HG03060 (cell line): ENCODE measurements around the gene SDK2.
"Not testable (repeated sequence)": the region's sequence is repeated elsewhere in the genome, so short reads cannot be mapped to it uniquely, and the experiment has no call there.

ENCODE experiments used
- ATAC-seq: cut with Tn5 transposase; IDR thresholded peaks from one replicate; pipeline ENCODE4 v1.9.1; 2021; ENCODE audit warnings: low read depth, moderate number of reproducible peaks; ENCODE audit not compliant: unreplicated experiment

The SDK2 gene

DNA sequence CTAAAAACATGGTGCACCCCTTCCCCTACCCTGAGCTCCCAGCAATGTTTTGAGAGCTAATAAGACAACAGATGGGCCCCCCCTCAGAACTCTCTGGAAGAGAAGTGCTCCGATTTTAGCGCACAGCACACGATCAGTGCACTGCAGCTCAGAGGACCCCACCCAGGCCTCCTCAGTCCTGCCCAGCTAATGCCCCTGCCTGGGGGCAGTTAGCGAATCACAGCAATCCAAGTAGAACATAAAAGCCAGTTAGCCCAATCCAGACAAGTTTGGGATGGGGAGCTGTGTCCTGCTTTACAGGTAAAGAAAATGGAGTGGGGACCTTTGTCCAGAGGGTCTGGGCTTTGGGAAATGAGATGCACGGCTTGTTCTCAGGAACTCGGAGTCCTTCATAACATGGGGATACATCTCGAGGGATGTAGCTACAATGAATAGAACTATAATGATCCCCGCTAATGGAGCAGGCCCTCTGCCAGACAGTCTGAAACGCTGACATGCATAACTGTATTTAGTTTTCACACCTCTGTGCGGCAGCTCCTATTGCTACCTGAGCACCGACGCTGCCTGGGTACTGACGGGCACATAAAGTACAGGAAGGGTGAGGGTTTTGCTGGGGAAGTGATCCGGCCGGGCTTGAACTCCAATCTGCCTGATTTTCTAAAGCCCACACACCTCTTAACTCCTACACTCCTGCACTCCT, 302.7 kb downstream of the SDK2 start:
- no peak for ATAC-seq

GRCh38 chr17:73340093-73340596, 304.1 kb downstream of the SDK2 start:
- ATAC-seq: no peak

DNA sequence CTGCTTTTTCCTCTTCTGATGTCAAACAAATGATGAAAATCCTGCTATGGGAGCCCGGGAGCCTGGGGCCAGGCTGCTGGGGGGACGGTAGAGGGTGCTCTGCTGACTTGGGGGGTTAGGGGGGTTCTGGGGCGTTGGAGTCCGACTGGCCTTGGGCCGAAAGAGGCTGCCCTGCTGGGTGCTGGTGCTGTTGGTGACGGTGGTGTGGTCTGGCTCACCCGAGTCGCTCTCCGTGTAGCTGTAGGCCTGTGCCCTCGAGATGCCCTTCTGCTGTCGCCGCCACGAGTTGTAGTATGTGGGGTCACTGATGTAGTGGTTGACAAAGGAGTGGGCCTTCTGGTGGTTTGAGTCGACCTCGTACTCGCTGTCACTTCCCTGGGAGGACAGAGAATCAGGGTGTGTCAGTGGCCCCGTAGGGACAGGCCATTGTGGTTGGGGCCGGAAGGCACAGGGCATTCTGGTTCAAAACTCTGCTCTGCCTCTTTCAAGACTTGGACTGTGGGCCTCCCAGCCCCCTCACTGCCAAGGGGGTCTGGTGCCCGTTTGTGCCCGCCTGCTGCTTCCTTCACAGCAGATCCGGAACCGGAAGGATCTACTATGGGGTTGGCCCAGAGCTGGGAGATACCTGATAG, 305.6 kb downstream of the SDK2 start:
- no peak for ATAC-seq

- ATAC-seq: no peak
Measured at GRCh38 chr17:73338050-73338521, 306.2 kb downstream of the SDK2 start.

GRCh38 chr17:73337330-73337710, 306.9 kb downstream of the SDK2 start:
- ATAC-seq: no peak

DNA sequence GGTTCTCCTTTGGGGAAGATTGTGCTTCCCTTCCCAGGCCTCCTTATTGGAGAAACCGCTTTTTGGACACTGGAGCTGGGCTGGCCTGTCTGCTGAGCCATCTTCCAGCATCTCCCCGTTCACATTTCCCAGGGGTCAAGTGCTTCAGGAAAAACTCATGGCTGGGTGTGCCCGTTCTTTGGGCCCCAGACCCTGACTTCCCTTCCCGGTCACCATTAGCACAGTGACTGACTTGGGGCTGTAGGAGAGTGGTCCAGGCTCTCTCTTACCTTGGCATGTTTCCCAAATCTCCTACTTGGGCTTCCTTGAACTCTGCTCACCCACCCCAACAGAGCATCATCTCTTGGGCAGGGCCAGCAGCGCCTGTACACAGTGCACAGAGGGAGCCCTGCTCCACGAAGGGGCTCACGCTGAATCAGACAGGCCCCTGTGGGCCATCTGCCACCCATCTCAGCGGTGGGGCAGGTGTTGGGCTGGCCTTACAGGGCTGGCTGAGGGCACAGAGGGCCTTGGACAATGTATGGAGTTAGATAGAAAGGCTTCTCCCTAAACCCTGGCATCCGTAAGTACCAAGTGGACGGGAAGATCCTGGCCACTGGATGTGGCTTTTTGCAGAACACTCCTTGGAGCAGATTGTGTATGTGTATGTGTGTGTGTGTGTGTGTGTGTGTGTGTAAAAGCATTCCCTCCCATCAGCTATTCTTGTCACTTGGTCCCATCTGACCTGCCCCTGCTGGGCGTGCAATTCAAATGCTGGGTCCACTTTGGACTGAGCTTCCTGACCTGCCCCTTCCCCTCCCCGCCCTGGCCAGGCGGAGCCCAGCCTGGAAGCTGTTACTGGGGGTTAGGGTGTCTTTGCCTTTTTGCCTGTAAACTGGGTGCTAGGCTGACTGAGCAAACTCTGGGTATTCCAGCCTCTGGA, 307.6 kb downstream of the SDK2 start:
- ATAC-seq: no peak

- ATAC-seq: no peak
Measured at GRCh38 chr17:73335591-73336407, 308.4 kb downstream of the SDK2 start.

DNA sequence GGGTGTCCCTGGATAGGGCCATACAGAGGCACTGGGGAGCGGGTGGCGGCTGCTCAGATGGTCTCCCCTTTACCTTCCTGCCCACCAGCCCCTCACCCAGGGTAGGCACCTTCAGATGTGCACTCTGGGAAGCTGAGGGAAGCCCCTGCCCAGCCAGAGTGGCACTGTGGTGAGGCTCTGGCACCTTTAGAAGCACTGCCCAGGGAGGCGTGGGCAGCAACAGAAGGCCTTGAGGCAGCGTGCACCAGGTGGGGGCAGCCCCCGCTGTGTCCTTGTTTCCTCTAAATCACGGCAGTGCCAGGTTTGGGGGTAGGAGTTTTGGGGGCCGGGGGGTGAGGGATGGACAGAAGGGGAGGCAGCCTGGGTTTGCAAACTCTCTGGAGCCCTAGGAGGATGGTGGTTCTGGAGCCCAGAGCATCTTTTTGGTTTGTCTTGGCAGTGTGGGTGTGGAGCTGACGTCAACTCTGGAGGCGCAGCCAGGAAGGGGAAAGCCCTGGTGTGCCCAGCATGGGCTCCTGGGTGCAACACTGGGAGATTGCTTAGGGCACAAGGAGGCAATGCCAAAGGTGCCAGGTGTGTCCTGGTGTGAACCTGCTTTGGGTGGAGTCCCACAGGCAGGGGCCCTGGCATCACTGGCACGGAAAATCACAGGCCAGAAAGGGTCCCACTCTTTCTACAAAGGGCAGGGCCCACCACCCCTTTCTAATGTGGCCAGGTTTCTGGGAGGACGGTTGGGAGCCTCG, 309.3 kb downstream of the SDK2 start:
- ATAC-seq: no peak

DNA sequence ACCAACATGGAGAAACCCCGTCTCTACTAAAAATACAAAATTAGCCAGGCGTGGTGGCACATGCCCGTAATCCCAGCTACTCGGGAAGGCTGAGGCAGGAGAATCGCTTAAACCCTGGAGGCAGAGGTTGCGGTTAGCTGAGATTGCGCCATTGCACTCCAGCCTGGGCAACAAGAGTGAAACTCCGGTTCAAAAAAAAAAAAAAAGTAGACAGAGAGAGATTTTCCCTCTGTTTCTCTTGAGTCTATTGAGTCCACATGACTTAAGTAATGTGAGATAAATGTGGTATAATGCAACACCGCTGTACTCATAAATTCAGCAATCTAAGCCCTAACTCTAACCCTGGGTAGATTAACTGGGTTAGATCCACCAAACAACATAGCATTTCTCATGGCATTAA, 310.8 kb downstream of the SDK2 start:
- ATAC-seq: not testable (repeated sequence)

DNA sequence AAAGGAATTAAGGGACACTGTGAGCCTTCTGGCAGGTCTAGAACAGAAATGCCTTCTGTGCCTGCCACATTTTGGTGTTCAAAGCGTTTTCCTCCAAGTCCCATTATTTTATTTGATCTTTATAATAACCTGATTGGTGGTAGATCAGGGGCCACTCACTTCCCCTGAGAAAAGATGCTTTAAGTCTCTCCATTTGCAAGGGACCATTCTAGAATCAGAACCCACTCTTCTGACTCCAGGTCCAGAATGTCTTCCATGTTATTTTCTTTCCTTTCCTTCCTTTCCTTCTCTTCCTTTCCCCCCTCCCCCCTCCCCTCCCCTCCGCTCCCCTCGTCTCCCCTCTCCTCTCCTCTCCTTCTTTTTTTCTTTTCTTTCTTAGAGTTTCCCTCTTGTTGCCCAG, 313.2 kb downstream of the SDK2 start:
- no peak for ATAC-seq

- no peak for ATAC-seq
Measured at GRCh38 chr17:73327676-73328075, 316.6 kb downstream of the SDK2 start.

- no peak for ATAC-seq
Measured at GRCh38 chr17:73325527-73325842, 318.8 kb downstream of the SDK2 start.

DNA sequence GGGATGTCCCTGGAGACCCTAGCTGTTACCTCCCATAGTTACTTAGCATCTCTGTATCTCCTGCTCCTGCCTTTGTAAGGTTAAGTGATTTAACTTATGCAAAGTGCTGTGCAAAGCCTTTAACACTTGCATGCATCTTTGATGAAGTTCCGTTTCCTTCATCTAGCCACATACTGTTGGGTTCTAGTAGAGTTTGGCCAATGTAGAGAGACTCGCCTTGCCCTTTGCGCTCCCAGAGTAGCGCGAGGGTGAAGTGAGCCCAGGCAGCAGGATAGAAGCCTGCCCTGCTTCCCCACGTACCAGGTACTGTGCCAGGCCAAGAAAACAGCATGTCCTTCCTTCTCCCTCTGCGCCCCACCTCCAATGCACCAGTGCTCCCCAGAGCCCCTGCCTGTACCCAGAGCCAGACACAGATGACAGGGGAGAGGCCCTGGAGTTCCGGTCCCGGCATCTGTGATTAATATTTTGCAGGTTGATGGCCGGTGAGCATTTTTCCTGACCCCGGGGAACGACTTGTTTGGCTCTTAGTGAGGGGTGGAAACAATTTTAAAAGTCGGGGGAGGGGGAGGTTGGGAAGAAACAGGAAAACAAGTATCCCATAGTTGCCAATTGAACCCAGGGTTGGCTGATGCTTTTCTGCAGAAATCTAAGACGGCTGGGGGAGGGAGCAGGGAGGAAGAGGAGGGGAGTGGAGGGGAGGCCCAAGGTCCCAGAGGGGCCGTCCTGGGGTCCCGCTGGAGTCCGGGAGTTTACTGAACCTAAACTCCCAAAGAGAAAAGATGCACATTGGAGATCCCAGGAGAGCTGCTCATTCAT, 319.3 kb downstream of the SDK2 start:
- ATAC-seq: no peak

DNA sequence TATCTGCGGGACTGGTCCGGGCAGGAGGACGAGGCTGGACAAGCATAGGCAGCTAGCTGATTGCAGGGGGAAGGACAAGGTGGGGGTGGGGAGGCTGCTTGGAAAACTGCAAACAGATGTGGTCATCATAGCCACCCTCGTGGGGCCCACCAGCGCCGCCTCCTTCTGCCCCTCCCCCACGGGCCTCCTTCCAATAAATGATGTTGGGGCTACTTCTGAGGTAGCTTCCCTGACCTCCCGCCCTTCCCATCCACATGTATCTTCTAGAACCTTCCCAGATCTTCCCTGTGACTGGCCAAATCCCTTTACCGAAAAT, 320.1 kb downstream of the SDK2 start:
- ATAC-seq: no peak

GRCh38 chr17:73323409-73324159, 320.7 kb downstream of the SDK2 start:
- no peak for ATAC-seq

DNA sequence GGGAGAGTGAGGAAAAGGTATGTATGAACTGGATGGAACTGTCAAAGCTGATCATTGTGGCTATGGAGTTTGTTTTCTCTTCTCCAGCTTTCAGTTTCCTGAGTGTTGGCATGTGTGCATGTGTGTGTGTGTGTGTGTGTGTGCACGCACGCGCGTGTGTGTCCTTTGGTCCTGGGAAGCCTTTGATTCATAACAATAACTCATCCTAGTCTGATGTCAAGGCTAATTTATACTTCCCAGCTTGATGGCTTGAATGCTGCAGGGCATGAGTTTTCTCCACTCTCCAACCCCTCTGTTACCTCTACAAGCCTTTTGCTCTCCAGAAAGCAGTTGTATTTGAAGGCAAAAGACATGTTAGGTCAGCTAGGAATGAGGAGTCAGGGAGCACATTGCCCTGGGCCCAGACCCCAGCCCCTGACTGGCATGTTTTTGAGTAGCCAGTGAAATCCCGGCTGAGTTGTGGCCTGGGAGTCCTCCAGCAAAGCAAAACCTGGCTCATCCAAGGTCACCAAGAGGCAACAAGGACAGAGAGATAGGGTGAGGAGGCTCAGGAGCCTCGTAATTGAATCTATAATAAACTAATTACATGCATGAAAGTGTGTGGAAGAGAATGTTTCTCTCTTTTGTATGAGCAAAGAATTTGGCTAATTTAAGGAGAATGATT, 323.5 kb downstream of the SDK2 start:
- no peak for ATAC-seq

DNA sequence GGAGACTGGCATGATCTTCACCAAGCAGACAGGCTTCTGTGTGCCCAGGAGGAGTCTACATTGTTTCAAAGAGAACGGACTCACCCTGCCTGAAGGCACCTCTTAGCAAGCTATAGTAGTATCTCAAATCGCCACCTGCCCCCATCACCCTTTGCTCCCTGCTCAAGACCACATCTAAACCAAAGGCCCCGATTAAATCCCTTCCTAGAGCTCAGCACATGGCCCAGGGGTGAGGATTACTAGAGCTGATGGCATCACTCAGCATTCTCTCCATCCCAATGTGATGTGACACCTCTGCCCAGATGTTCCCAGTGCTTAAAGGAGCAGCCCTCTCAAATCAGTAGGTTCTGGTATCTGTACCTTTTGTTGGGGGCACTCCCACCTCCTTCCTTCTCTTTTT, 324.5 kb downstream of the SDK2 start:
- ATAC-seq: no peak

DNA sequence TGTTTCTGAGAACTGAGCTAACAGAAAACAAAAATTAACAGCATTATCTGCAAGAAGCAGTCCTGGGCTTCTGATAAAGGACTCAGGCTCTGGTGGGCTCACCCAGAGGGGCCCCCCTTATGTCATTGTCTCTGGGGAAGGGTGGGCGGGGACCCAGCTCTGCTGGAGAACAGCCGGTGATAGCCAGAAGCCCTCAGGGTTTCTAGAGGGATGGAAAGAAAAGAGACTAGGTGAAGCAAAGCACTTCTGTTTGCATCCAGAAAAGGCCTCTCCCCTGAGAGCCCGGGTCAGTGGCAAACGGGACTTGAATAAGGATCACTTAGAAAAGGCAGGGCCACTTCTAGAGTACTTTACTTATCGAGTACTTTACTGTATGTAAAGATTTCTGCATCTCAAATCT, 325.4 kb downstream of the SDK2 start:
- ATAC-seq: no peak
